GM10266 (cell line): ENCODE data around the gene TST.

Source experiments
- DNase-seq: peaks from one replicate; pipeline ENCODE4 v3.0.0; 2012; ENCODE audit errors: extremely low spot score
- TF ChIP-seq, protein P1 (sequence below): IDR thresholded peaks from 2 replicates; pipeline ENCODE4 v1.5.1; 2012; ENCODE audit warnings: mild to moderate bottlenecking, low read depth; ENCODE audit not compliant: control insufficient read depth, insufficient read depth; ENCODE audit errors: missing control alignments

TST gene

DNA sequence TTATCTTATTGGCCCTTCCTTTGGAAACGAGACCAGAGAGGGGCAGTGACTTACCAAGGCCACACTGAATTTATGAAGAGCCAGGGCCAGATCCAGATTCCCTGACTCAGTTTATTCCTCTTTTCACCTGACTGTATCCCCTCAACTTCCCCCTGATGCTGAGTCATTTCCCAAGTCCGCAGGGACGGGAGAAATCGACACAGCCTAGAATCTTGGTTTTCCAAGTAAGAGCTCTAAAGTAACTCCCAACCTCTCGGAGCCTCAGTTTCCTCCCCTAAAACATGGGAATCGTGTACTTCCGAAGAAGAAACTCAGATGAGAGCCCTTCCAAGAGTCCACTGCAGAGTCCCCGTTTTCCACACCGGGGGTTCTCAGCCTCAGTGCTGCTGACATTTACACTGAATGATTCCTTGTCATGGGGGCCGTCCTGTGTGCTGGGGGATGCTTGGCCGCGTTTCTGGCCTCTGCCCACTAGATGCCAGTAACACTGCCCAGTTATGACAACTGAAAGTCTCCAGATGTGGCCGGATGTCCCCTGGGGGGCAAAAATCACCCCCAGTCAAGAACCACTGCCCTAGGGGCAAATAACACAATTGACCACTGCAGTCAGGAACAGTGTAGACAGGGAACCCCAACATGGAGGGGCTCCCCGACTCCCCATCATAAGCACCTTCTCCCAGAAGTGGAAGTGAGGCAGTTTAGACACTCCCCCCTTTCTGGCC is 11.5 kb upstream of the TST start:
- TF ChIP-seq, protein P1, sequence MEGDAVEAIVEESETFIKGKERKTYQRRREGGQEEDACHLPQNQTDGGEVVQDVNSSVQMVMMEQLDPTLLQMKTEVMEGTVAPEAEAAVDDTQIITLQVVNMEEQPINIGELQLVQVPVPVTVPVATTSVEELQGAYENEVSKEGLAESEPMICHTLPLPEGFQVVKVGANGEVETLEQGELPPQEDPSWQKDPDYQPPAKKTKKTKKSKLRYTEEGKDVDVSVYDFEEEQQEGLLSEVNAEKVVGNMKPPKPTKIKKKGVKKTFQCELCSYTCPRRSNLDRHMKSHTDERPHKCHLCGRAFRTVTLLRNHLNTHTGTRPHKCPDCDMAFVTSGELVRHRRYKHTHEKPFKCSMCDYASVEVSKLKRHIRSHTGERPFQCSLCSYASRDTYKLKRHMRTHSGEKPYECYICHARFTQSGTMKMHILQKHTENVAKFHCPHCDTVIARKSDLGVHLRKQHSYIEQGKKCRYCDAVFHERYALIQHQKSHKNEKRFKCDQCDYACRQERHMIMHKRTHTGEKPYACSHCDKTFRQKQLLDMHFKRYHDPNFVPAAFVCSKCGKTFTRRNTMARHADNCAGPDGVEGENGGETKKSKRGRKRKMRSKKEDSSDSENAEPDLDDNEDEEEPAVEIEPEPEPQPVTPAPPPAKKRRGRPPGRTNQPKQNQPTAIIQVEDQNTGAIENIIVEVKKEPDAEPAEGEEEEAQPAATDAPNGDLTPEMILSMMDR: peak; percentile 8
- no peak for DNase-seq

DNA sequence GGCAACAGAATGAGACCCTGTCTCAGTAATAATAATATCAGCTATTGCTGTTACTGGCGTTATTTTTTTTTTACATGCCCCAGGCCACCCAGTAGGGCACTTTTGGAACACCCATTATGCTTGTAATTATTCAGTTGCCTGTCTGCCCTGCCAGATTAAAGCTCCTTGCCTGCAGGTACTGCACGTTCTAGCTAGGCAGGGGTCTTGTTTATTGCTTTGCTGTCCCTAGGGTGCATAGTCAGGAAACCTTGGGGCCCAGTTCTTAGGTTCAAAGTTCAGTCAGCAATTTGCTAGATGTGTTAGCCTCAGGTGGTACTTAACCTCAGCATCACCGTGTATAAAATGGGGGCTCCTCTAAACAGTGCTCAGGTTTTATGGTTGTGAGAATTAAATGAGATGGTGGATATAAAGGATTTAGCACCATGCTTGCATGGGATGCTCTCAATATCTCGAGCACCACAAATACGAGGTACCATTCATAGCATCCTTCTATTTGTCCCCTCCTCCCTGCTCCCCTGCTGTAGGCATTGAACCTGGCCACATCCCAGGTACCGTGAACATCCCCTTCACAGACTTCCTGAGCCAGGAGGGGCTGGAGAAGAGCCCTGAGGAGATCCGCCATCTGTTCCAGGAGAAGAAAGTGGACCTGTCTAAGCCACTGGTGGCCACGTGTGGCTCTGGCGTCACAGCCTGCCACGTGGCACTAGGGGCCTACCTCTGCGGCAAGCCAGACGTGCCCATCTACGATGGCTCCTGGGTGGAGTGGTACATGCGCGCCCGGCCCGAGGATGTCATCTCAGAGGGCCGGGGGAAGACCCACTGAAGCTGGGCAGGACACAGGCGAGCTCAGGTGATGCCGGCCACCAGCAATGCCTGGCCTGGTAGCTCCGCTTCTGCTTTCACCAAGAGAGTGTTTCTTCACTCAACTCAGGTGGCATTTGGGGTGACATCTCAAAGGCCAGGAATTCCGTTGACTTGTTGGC is 9.7 kb upstream of the TST start:
- TF ChIP-seq, protein P1: no peak
- no peak for DNase-seq

DNA sequence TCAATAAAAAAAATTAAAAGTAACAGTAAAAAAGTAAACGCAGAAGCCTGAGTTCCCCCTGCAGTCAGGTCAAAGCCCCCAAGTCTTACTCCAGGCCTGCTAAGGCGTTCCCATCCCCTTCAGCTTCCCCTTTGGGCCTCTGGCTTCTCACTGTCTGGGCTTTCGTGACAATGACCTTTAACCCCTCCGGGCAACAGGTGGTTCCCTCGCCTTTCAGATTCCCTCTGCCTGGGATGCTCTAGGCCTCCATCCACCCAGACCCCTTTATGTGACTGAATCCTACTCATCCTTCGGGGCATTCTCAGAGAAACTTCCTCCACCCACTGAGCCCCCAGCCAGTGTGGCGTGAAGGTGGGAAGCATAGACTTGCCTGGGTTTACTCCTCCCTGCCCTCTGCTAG is 8.3 kb upstream of the TST start:
- TF ChIP-seq, protein P1: no peak
- DNase-seq: no peak

DNA sequence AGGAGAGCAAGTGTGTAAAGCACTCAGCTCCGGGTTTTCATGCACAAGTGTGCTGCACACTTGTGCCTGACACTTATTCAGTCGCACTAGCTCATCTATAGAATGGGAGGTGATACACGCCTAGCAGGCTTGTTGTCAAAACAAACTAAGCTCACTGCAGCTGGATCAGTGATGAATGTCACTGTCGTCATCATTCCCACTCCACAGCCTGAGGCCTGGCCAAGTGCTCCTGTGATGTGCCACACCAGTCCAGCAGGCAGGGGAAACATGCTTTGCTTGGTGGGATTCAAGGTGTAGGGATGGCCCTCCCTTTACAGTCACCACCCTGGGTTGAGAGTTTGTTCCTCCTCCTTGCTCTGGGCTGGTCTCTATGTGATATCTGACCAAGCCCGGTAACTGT is 7.1 kb upstream of the TST start:
- TF ChIP-seq, protein P1: no peak
- no peak for DNase-seq

DNA sequence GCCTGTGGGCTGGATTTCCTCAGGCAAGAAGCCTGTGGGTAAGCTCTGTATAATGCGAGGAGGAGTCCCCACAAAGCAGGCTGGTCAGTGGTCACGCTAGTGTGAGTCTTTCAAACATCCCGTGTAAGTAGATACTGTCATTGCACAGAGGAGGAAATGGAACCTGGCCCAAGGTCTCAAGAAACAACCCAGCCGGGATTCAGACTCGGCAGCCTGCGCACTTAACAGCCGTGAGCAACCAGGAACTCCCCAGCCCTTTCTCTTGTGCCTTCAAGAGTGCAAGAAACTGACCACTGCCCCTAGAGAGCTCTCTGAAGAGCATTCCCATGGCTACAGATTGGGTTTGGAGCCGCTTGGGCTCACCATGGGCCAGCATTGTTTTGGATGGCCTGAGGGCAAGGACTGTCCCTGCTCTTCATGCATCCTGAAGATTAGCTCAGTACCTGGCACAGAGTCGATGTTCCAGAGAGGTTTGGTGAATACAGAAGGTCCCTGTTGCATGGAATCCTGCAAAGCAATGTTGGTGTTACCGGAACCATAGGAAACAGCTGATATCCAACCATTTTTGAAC is 6.3 kb upstream of the TST start:
- no peak for DNase-seq
- TF ChIP-seq, protein P1: no peak

DNA sequence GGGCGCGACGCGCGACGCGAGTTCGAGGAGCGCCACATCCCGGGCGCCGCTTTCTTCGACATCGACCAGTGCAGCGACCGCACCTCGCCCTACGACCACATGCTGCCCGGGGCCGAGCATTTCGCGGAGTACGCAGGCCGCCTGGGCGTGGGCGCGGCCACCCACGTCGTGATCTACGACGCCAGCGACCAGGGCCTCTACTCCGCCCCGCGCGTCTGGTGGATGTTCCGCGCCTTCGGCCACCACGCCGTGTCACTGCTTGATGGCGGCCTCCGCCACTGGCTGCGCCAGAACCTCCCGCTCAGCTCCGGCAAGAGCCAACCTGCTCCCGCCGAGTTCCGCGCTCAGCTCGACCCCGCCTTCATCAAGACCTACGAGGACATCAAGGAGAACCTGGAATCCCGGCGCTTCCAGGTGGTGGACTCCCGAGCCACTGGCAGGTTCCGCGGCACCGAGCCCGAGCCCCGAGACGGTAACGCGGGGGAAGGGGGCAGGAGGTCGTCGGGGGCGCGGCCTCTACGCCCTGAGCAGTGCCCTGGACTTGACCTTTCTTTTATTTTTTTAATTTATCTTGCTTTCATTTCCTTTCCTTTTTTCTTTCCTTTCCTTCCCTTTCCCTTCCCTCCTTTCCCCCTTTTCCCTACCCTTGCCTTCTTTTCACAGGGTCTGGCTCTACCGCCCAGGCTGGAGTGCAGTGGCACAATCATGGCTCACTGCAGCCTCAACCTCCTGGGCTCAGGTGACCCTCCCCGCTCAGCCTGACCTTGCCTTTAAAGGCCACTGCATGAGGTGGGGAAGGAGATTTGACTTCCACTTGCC is 5.3 kb upstream of the TST start:
- DNase-seq: no peak
- TF ChIP-seq, protein P1: no peak
